Left ventricle myocardium superior (tissue), 1 donor: Measurements from ENCODE around the gene POU2F1. TPM values are rescaled to one million over a fixed set of nuclear protein-coding genes. Genes with fewer than 3 reads are reported as not detected.
"Not testable (repeated sequence)": the region's sequence is repeated elsewhere in the genome, so short reads cannot be mapped to it uniquely, and the experiment has no call there.

Experiments used
- ATAC-seq: fragments of 200-7000 bp; cut with Tn5 transposase; one replicate; pipeline ENCODE4 v1.9.1; 2020; ENCODE audit warnings: mild to moderate bottlenecking, moderate library complexity
- DNase-seq: peaks from one replicate; pipeline ENCODE4 v3.0.0-alpha.2; 2020
- intact Hi-C: fragments of 100-400 bp; cut with micrococcal nuclease; formaldehyde crosslinking; loops from one replicate; pipeline ENCODE4 v1.11.0; 2022
- total RNA-seq: library from RNA; stranded (reverse); fragmentation: NEBNext Ultra II Directional; extraction: Animal tissue kit (Norgen Biotek cat#: 25700); gene quantifications from one replicate; pipeline ENCODE4 v1.2.1, GENCODE V29; 2021
- donor health status: DM: no; HTN: yes; CAD: no; lungs with severe emphysema.

The POU2F1 gene
- total RNA-seq, 1 donor from 2014 or later, result 5.9 TPM

GRCh38 chr1:167200272-167200671 is 20.4 kb upstream of the POU2F1 start:
- DNase-seq, result no peak
- intact Hi-C loops, result no loop called here
- no peak for ATAC-seq

GRCh38 chr1:167200749-167201148 is 19.9 kb upstream of the POU2F1 start:
- no peak for ATAC-seq
- intact Hi-C loops, result no loop called here
- DNase-seq, result no peak

- DNase-seq, result no peak
- no peak for ATAC-seq
- intact Hi-C loops, result no loop called here
These were observed 18.6 kb upstream of the POU2F1 start for GRCh38 chr1:167202049-167202448.

- ATAC-seq, intact Hi-C loops, DNase-seq: not testable (repeated sequence)
These were observed 15.2 kb upstream of the POU2F1 start for GRCh38 chr1:167205306-167206050.

- ATAC-seq (no peak), DNase-seq (no peak)
- intact Hi-C loops, result no loop called here
These were observed 14.4 kb upstream of the POU2F1 start for GRCh38 chr1:167206166-167206835.

- ATAC-seq (no peak), DNase-seq (no peak)
- intact Hi-C loops, result no loop called here
These were observed 12.6 kb upstream of the POU2F1 start for GRCh38 chr1:167207940-167208623.

- no peak for DNase-seq
- intact Hi-C loops, result no loop called here
- ATAC-seq, result no peak
These were observed 12.1 kb upstream of the POU2F1 start for GRCh38 chr1:167208624-167208976.

- DNase-seq, result no peak
- intact Hi-C loops, result no loop called here
These were observed 11.6 kb upstream of the POU2F1 start for GRCh38 chr1:167209044-167209443.

GRCh38 chr1:167210966-167211674 is 9.6 kb upstream of the POU2F1 start:
- ATAC-seq (no peak), DNase-seq (no peak)
- intact Hi-C loops, result loop anchor here (10.0 kb wide), 1 partner anchor 106 kb away; no protein-coding TSS in a partner anchor

More at GRCh38 chr1:167209044-167209443, 11.6 kb upstream of the POU2F1 start:
- ATAC-seq, result no peak

- intact Hi-C loops, result loop anchor here (10.0 kb wide), 1 partner anchor 107 kb away; no protein-coding TSS in a partner anchor
- ATAC-seq (no peak), DNase-seq (no peak)
These were observed 8.7 kb upstream of the POU2F1 start for GRCh38 chr1:167212025-167212424.

GRCh38 chr1:167216809-167217208 is 3.9 kb upstream of the POU2F1 start:
- DNase-seq (no peak), ATAC-seq (no peak)
- intact Hi-C loops, result loop anchor here (10.0 kb wide), 1 partner anchor 112 kb away; no protein-coding TSS in a partner anchor

- DNase-seq (no peak), ATAC-seq (no peak)
- intact Hi-C loops, result loop anchor here (10.0 kb wide), 1 partner anchor 114 kb away; no protein-coding TSS in a partner anchor
These were observed 1.5 kb upstream of the POU2F1 start for GRCh38 chr1:167219194-167219593.

- intact Hi-C loops, result loop anchor here (10.0 kb wide), 1 partner anchor 115 kb away; no protein-coding TSS in a partner anchor
- DNase-seq (peak; percentile 87), ATAC-seq (peak; percentile 54)
These were observed 795 bp upstream of the POU2F1 start for GRCh38 chr1:167219646-167220536.

GRCh38 chr1:167221126-167221737 is 546 bp downstream of the POU2F1 start:
- intact Hi-C loops, result no loop called here
- DNase-seq (no peak), ATAC-seq (peak; percentile 10)

GRCh38 chr1:167221738-167222610 is 1.3 kb downstream of the POU2F1 start:
- intact Hi-C loops, result no loop called here
- peak; percentile 71 for DNase-seq
- ATAC-seq, result peak; percentile 58

GRCh38 chr1:167223144-167224103 is 2.7 kb downstream of the POU2F1 start:
- ATAC-seq (no peak), DNase-seq (no peak)
- intact Hi-C loops, result no loop called here
